Activated T-cell treated with anti-CD3 and anti-CD28 coated beads for 4 hours (primary cell): Measurements from ENCODE around the gene TMEM123.

Experiments used
- DNase-seq: peaks from one replicate; pipeline ENCODE4 v3.0.0-alpha.2; 2020

The TMEM123 gene

GRCh38 chr11:102421261-102421660 is 31.3 kb downstream of the TMEM123 start:
- DNase-seq = no peak

- DNase-seq = no peak
Measured at GRCh38 chr11:102420547-102420946, 32.0 kb downstream of the TMEM123 start.

- DNase-seq = no peak
Measured at GRCh38 chr11:102419181-102419580, 33.4 kb downstream of the TMEM123 start.

- DNase-seq = no peak
Measured at GRCh38 chr11:102416976-102417375, 35.6 kb downstream of the TMEM123 start.

- no peak for DNase-seq
Measured at GRCh38 chr11:102415304-102415916, 37.2 kb downstream of the TMEM123 start.

- DNase-seq = no peak
Measured at GRCh38 chr11:102414559-102414958, 38.0 kb downstream of the TMEM123 start.

- no peak for DNase-seq
Measured at GRCh38 chr11:102413497-102413896, 39.1 kb downstream of the TMEM123 start.

- no peak for DNase-seq
Measured at GRCh38 chr11:102411142-102411541, 41.4 kb downstream of the TMEM123 start.

- no peak for DNase-seq
Measured at GRCh38 chr11:102410382-102410784, 42.2 kb downstream of the TMEM123 start.

- no peak for DNase-seq
Measured at GRCh38 chr11:102408339-102408738, 44.2 kb downstream of the TMEM123 start.

GRCh38 chr11:102407901-102408300 is 44.7 kb downstream of the TMEM123 start:
- no peak for DNase-seq

GRCh38 chr11:102406099-102406498 is 46.5 kb downstream of the TMEM123 start:
- no peak for DNase-seq

GRCh38 chr11:102405501-102405900 is 47.1 kb downstream of the TMEM123 start:
- no peak for DNase-seq

GRCh38 chr11:102402548-102402947 is 50.0 kb downstream of the TMEM123 start:
- DNase-seq = no peak

- no peak for DNase-seq
Measured at GRCh38 chr11:102401905-102402304, 50.7 kb downstream of the TMEM123 start.

- DNase-seq = no peak
Measured at GRCh38 chr11:102400603-102401002, 52.0 kb downstream of the TMEM123 start.

GRCh38 chr11:102399189-102399588 is 53.4 kb downstream of the TMEM123 start:
- no peak for DNase-seq

- DNase-seq = no peak
Measured at GRCh38 chr11:102398297-102398696, 54.3 kb downstream of the TMEM123 start.

- no peak for DNase-seq
Measured at GRCh38 chr11:102396708-102397563, 55.6 kb downstream of the TMEM123 start.

GRCh38 chr11:102395720-102396393 is 56.7 kb downstream of the TMEM123 start:
- DNase-seq = no peak

GRCh38 chr11:102393272-102393730 is 59.3 kb downstream of the TMEM123 start:
- DNase-seq = no peak

- no peak for DNase-seq
Measured at GRCh38 chr11:102391549-102392237, 60.9 kb downstream of the TMEM123 start.
